Measurements from ENCODE around the gene MX2. TPM values are rescaled to one million over a fixed set of nuclear protein-coding genes. Genes with fewer than 3 reads are reported as not detected.
"Not testable (repeated sequence)": the region's sequence is repeated elsewhere in the genome, so short reads cannot be mapped to it uniquely, and the experiment has no call there.

Gene MX2
- total RNA-seq, 3 donors from 2014 or later: 6.1 to 7.6 (median 7.4) TPM

- no peak for DNase-seq
- no peak for ATAC-seq
- Mint-ChIP-seq H3K9me3 (peaks cover 21% of the 10 kb centered on the region), H3K4me3 (peak overlapping the region; percentile 81), H3K36me3 (ENCODE audit: insufficient read depth) (no peaks in the 10 kb centered on the region), H3K27me3 (ENCODE audit: low read depth) (no peaks in the 10 kb centered on the region), H3K4me1 (ENCODE audit: low read depth) (peaks cover 35% of the 10 kb centered on the region)
Observed at GRCh38 chr21:41418956-41419680, 57.3 kb downstream of the MX2 start.

- no peaks in the 10 kb centered on the region for H3K27me3 Mint-ChIP-seq (ENCODE audit: low read depth)
- H3K9me3 Mint-ChIP-seq: peaks cover 13% of the 10 kb centered on the region
- H3K4me1 Mint-ChIP-seq (ENCODE audit: low read depth): peaks cover 43% of the 10 kb centered on the region
- ATAC-seq (peak; percentile 81 to 83), DNase-seq (peak; percentile 57)
- H3K4me3 Mint-ChIP-seq: peak overlapping the region; percentile 81
- no peaks in the 10 kb centered on the region for H3K36me3 Mint-ChIP-seq (ENCODE audit: insufficient read depth)
Observed at GRCh38 chr21:41419921-41420862, 58.4 kb downstream of the MX2 start.

- H3K4me3 Mint-ChIP-seq: peak overlapping the region; percentile 81
- not testable (repeated sequence) for DNase-seq; H3K27me3 Mint-ChIP-seq (ENCODE audit: low read depth); H3K36me3 Mint-ChIP-seq (ENCODE audit: insufficient read depth); ATAC-seq; H3K9me3 Mint-ChIP-seq
- H3K4me1 Mint-ChIP-seq (ENCODE audit: low read depth): peaks cover 49% of the 10 kb centered on the region
Observed at GRCh38 chr21:41420998-41421397, 59.2 kb downstream of the MX2 start.

GRCh38 chr21:41422546-41423304 is 60.9 kb downstream of the MX2 start:
- H3K4me1 Mint-ChIP-seq (ENCODE audit: low read depth): peaks cover 61% of the 10 kb centered on the region

GRCh38 chr21:41423305-41423636 is 61.4 kb downstream of the MX2 start:
- not testable (repeated sequence) for DNase-seq; H3K4me3 Mint-ChIP-seq; H3K36me3 Mint-ChIP-seq (ENCODE audit: insufficient read depth); H3K27me3 Mint-ChIP-seq (ENCODE audit: low read depth); H3K9me3 Mint-ChIP-seq; ATAC-seq
- peaks cover 66% of the 10 kb centered on the region for H3K4me1 Mint-ChIP-seq (ENCODE audit: low read depth)

More at GRCh38 chr21:41422546-41423304, 60.9 kb downstream of the MX2 start:
- H3K27me3 Mint-ChIP-seq (ENCODE audit: low read depth): no peaks in the 10 kb centered on the region
- H3K4me3 Mint-ChIP-seq: no peak overlapping the region
- H3K9me3 Mint-ChIP-seq: peaks cover 3% of the 10 kb centered on the region
- no peaks in the 10 kb centered on the region for H3K36me3 Mint-ChIP-seq (ENCODE audit: insufficient read depth)
- ATAC-seq: no peak
- no peak for DNase-seq

GRCh38 chr21:41425588-41425953 is 63.7 kb downstream of the MX2 start:
- ATAC-seq: peak in 1 of 2 donors; percentile 2
- DNase-seq: no peak
- Mint-ChIP-seq H3K27me3 (ENCODE audit: low read depth) (no peaks in the 10 kb centered on the region), H3K4me1 (ENCODE audit: low read depth) (peaks cover 66% of the 10 kb centered on the region), H3K36me3 (ENCODE audit: insufficient read depth) (peaks cover 11% of the 10 kb centered on the region), H3K4me3 (peak overlapping the region; percentile 94), H3K9me3 (no peaks in the 10 kb centered on the region)

GRCh38 chr21:41425954-41426675 is 64.3 kb downstream of the MX2 start, which contains the start of gene MX1:
Gene MX1, plus strand, starts transcription at chr21:41426239. Its CDS starts 5,832 bp downstream, at chr21:41432071.
- no peaks in the 10 kb centered on the region for H3K9me3 Mint-ChIP-seq
- peaks cover 63% of the 10 kb centered on the region for H3K4me1 Mint-ChIP-seq (ENCODE audit: low read depth)
- peak within 1 kb of the TSS; percentile 94 for H3K4me3 Mint-ChIP-seq
- DNase-seq: peak; percentile 86
- H3K27me3 Mint-ChIP-seq (ENCODE audit: low read depth): no peaks in the 10 kb centered on the region
- H3K36me3 Mint-ChIP-seq (ENCODE audit: insufficient read depth): peaks cover 12% of the 10 kb centered on the region
- peak; percentile 98 to 99 for ATAC-seq

- H3K27me3 Mint-ChIP-seq (ENCODE audit: low read depth): no peaks in the 10 kb centered on the region
- no peaks in the 10 kb centered on the region for H3K9me3 Mint-ChIP-seq
- peaks cover 16% of the 10 kb centered on the region for H3K36me3 Mint-ChIP-seq (ENCODE audit: insufficient read depth)
- H3K4me3 Mint-ChIP-seq: peak overlapping the region; percentile 94
- ATAC-seq: peak in 1 of 2 donors; percentile 14
- no peak for DNase-seq
- H3K4me1 Mint-ChIP-seq (ENCODE audit: low read depth): peaks cover 64% of the 10 kb centered on the region
Observed at GRCh38 chr21:41426676-41427404, 65.0 kb downstream of the MX2 start.

GRCh38 chr21:41427556-41427955 is 65.7 kb downstream of the MX2 start:
- H3K9me3 Mint-ChIP-seq: no peaks in the 10 kb centered on the region

GRCh38 chr21:41428311-41428710 is 66.5 kb downstream of the MX2 start:
- peaks cover 30% of the 10 kb centered on the region for H3K36me3 Mint-ChIP-seq (ENCODE audit: insufficient read depth)
- H3K27me3 Mint-ChIP-seq (ENCODE audit: low read depth): no peaks in the 10 kb centered on the region
- ATAC-seq (no peak), DNase-seq (no peak)
- H3K4me1 Mint-ChIP-seq (ENCODE audit: low read depth): peaks cover 61% of the 10 kb centered on the region
- H3K9me3 Mint-ChIP-seq: no peaks in the 10 kb centered on the region
- H3K4me3 Mint-ChIP-seq: peak overlapping the region; percentile 94

More at GRCh38 chr21:41427556-41427955, 65.7 kb downstream of the MX2 start:
- DNase-seq (no peak), ATAC-seq (no peak)
- H3K4me1 Mint-ChIP-seq (ENCODE audit: low read depth): peaks cover 62% of the 10 kb centered on the region
- H3K4me3 Mint-ChIP-seq: peak overlapping the region; percentile 94
- H3K36me3 Mint-ChIP-seq (ENCODE audit: insufficient read depth): peaks cover 23% of the 10 kb centered on the region
- H3K27me3 Mint-ChIP-seq (ENCODE audit: low read depth): no peaks in the 10 kb centered on the region

- DNase-seq (no peak), ATAC-seq (no peak)
- no peaks in the 10 kb centered on the region for H3K27me3 Mint-ChIP-seq (ENCODE audit: low read depth)
- H3K4me3 Mint-ChIP-seq: no peak overlapping the region
- H3K36me3 Mint-ChIP-seq (ENCODE audit: insufficient read depth): peaks cover 34% of the 10 kb centered on the region
- H3K9me3 Mint-ChIP-seq: no peaks in the 10 kb centered on the region
- peaks cover 57% of the 10 kb centered on the region for H3K4me1 Mint-ChIP-seq (ENCODE audit: low read depth)
Observed at GRCh38 chr21:41428847-41429246, 67.0 kb downstream of the MX2 start.

GRCh38 chr21:41429305-41429704 is 67.5 kb downstream of the MX2 start:
- DNase-seq (no peak), ATAC-seq (no peak)
- peaks cover under 1% of the 10 kb centered on the region for H3K9me3 Mint-ChIP-seq
- peaks cover 55% of the 10 kb centered on the region for H3K4me1 Mint-ChIP-seq (ENCODE audit: low read depth)
- H3K27me3 Mint-ChIP-seq (ENCODE audit: low read depth): no peaks in the 10 kb centered on the region
- H3K4me3 Mint-ChIP-seq: no peak overlapping the region
- peaks cover 37% of the 10 kb centered on the region for H3K36me3 Mint-ChIP-seq (ENCODE audit: insufficient read depth)

GRCh38 chr21:41429925-41430491 is 68.2 kb downstream of the MX2 start:
- peaks cover 51% of the 10 kb centered on the region for H3K4me1 Mint-ChIP-seq (ENCODE audit: low read depth)
- H3K27me3 Mint-ChIP-seq (ENCODE audit: low read depth): no peaks in the 10 kb centered on the region
- H3K36me3 Mint-ChIP-seq (ENCODE audit: insufficient read depth): peaks cover 45% of the 10 kb centered on the region
- H3K4me3 Mint-ChIP-seq: no peak overlapping the region
- H3K9me3 Mint-ChIP-seq: peaks cover 7% of the 10 kb centered on the region
- ATAC-seq (no peak), DNase-seq (no peak)

Measured in activated T-cell treated with anti-CD3 and anti-CD28 coated beads, Interleukin-2, amount 50 U/mL, for 4 hours (primary cell).